Left lung (tissue), 10 donors: ENCODE measurements around the gene ARFRP1. TPM values are rescaled to one million over a fixed set of nuclear protein-coding genes. Genes with fewer than 3 reads are reported as not detected.
A peak's percentile ranks its signal among the peaks of the same experiment; 100 is the strongest.
"Not testable (repeated sequence)": the region's sequence is repeated elsewhere in the genome, so short reads cannot be mapped to it uniquely, and the experiment has no call there.

Experiments
- ATAC-seq: fragments of 200-7000 bp; cut with Tn5 transposase; one replicate; pipeline ENCODE4 v1.9.1; 2020; ENCODE audit warnings: moderate library complexity
- DNase-seq, 4 donors: peaks; one replicate each; pipeline ENCODE4 v3.0.0-alpha.2; 2013 to 2020
- H3K27ac ChIP-seq, 2 donors: fragments of 200-600 bp; sonication (generic) in 1 of 2; one replicate each; pipeline versions ENCODE4 v1.5.0 to v1.8.0; 2020 to 2021
- H3K27me3 ChIP-seq, 2 donors: fragments of 200-600 bp; sonication (generic) in 1 of 2; one replicate each; pipeline versions ENCODE4 v1.5.0 to v1.8.0; 2020 to 2021
- H3K36me3 ChIP-seq, 2 donors: fragments of 200-600 bp; sonication (generic) in 1 of 2; one replicate each; pipeline versions ENCODE4 v1.5.0 to v1.8.0; 2020 to 2021
- H3K4me1 ChIP-seq, 2 donors: fragments of 200-600 bp; one replicate each; pipeline ENCODE4 v1.8.0; 2021
- H3K4me3 ChIP-seq, 2 donors: fragments of 200-600 bp; sonication (generic) in 1 of 2; one replicate each; pipeline versions ENCODE4 v1.5.0 to v1.8.0; 2020 to 2021; ENCODE audit warnings: mild to moderate bottlenecking in 1 of 2
- H3K9me3 ChIP-seq, 2 donors: fragments of 200-600 bp; sonication (generic) in 1 of 2; one replicate each; pipeline versions ENCODE4 v1.5.0 to v1.8.0; 2020 to 2021
- CTCF ChIP-seq, 2 donors: fragments of 200-600 bp; sonication (generic) in 1 of 2; IDR thresholded peaks; one replicate each; pipeline versions ENCODE4 v1.5.0 to v1.8.0; 2021; ENCODE audit warnings: antibody characterized with exemption in 2 of 2
- intact Hi-C, 2 donors: fragments of 100-400 bp; cut with DNase I; formaldehyde crosslinking; loops; one replicate each; pipeline versions ENCODE4 v1.11.2 to v1.14.2; 2022
- polyA plus RNA-seq, 6 donors: library from polyadenylated mRNA; unstranded; fragments of 120-200 nt; gene quantifications; one replicate each; pipeline ENCODE4 v1.2.1, GENCODE V29; 2013; ENCODE audit not compliant: insufficient read length in 6 of 6
- total RNA-seq, 2 donors: library from RNA; stranded (reverse); fragmentation: NEBNext Ultra II Directional; extraction: Animal tissue kit (Norgen Biotek cat#: 25700); gene quantifications; one replicate each; pipeline ENCODE4 v1.2.1, GENCODE V29; 2021
- donor health status: DM: no; HTN: yes; CAD: no.
- donor health status: DM: no; HTN: no; CAD: no.

Gene ARFRP1
- total and polyA plus RNA-seq, 8 donors = 29.1 to 46.9 (median 32.8) TPM

DNA sequence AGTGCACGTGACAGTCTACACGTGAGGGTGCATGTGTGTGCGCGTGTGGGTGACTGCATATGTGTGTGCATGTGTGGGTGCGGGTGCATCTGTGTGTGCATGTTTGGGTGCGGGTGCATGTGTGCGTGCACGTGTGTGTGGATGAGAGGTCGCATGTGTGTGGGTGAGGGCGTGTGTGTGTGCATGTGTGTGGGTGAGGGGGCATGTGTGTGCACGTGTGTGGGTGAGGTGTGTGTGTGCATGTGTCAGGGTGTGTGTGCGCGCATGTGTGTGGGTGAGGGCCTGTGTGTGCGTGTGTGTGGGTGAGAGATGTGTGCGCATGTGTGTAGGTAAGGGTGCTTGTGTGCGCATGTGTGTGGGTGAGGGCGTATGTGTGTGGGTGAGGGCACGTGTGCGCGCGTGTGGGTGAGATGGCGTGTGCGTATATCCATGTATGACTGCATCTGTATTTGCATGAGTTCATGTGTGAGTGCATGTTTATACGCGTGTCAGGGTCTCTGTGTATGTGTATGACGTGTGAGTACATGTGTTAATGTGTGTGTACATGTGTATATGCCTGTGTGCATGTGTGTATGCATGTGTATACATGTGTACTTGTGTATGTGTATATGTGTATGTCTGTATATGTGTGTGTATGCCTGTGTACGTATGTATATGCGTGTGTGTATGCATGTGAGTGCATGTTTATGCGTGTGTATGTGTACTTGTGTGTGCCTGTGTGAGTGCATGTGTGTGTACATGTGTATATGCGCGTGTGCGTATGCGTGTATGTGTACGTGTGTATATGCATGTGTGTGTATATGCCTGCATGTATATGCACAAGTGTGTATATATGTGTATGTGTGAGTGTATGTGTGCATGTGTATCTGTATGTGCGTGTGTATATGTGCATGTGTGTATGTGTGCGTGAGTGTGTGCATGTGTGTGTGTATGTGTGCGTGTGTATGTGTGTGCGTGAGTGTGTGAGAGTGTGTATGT, 24.6 kb upstream of the ARFRP1 start:
- DNase-seq = peak in 1 of 4 donors; percentile 55
- no peak for ATAC-seq
- Histone ChIP-seq H3K4me3 (no peak overlapping the region), H3K4me1 (peaks cover 2 to 28% of the 10 kb centered on the region in 2 donors), H3K27me3 (peaks cover 0 to 8% of the 10 kb centered on the region in 2 donors), H3K9me3 (no peaks in the 10 kb centered on the region), H3K27ac (no peak overlapping the region), H3K36me3 (peaks cover 0 to 49% of the 10 kb centered on the region in 2 donors)
- intact Hi-C loops = no loop called here
- TF ChIP-seq CTCF (IDR thresholded peaks at IDR 0.05) = no peak

GRCh38 chr20:63731410-63731809, 23.6 kb upstream of the ARFRP1 start:
- intact Hi-C loops = no loop called here
- ATAC-seq (no peak), DNase-seq (no peak)
- Histone ChIP-seq H3K27me3 (no peaks in the 10 kb centered on the region), H3K4me1 (peaks cover 0 to 21% of the 10 kb centered on the region in 2 donors), H3K4me3 (no peak overlapping the region), H3K36me3 (peaks cover 0 to 46% of the 10 kb centered on the region in 2 donors), H3K9me3 (no peaks in the 10 kb centered on the region), H3K27ac (no peak overlapping the region)
- TF ChIP-seq CTCF (IDR thresholded peaks at IDR 0.05) = no peak

DNA sequence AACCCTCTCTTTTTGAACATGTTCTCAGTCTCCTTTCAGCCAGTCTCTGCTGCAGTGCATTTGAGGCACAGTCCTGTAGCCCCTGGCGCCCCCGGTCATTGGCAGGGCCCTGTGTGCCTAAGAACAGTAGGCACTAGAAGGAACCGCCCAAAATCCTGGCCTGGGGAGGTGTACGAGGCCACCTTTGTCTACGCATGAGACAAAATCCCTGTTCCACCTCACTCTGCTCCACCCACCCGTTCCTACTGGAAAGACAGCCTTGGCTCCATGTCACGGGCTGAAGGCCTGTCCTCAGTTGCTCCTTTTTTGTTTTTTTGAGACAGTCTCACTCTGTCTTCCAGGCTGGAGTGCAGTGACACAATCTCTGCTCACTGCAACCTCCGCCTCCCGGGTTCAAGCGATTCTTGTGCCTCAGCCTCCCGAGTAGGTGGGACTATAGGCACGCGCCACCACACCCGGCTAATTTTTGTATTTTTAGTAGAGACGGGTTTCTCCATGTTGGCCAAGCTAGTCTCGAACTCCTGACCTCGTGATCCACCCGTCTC, 22.5 kb upstream of the ARFRP1 start:
- H3K9me3 ChIP-seq, ATAC-seq, H3K4me3 ChIP-seq, intact Hi-C loops, H3K27ac ChIP-seq, H3K27me3 ChIP-seq: not testable (repeated sequence)
- peaks cover 0 to 21% of the 10 kb centered on the region in 2 donors for H3K4me1 ChIP-seq
- DNase-seq = peak in 1 of 4 donors; percentile 45
- peaks cover 0 to 46% of the 10 kb centered on the region in 2 donors for H3K36me3 ChIP-seq

DNA sequence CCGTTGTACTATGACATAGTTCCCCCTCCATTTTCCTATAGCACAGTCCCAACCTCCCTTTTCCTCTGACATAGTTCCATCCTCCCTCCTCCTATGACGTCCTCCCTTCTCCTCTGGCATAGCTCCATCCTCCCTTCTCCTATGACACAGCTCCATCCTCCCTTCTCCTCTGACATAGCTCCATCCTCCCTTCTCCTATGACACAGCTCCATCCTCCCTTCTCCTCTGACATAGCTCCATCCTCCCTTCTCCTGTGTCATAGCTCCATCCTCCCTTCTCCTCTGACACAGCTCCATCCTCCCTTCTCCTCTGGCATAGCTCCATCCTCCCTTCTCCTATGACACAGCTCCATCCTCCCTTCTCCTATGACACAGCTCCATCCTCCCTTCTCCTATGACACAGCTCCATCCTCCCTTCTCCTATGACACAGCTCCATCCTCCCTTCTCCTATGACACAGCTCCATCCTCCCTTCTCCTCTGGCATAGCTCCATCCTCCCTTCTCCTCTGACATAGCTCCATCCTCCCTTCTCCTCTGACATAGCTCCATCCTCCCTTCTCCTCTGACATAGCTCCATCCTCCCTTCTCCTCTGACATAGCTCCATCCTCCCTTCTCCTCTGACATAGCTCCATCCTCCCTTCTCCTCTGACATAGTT, 15.3 kb upstream of the ARFRP1 start:
- intact Hi-C loops, DNase-seq, ATAC-seq: not testable (repeated sequence)

DNA sequence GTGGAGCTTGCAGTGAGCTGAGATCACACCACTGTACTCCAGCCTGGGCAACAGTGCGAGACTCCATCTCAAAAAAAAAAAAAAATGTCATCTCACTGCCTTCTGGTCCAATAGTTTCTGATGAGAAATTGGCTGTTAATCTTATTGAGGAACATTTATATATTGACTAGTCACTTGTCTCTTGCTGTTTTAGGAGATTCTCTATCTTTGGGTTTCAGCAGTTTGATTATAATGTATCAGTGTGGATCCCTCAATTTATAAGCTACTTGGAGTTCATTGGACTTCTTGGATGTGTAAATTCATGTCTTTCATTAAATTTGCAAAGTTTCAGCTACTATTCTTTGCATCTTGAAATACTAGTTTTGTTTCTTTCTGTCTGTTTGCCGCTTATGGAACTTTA, 11.2 kb upstream of the ARFRP1 start:
- intact Hi-C loops = no loop called here
- TF ChIP-seq CTCF (IDR thresholded peaks at IDR 0.05) = no peak
- Histone ChIP-seq H3K27me3 (no peaks in the 10 kb centered on the region), H3K36me3 (peaks cover 0 to 84% of the 10 kb centered on the region in 2 donors), H3K27ac (no peak overlapping the region), H3K4me1 (no peaks in the 10 kb centered on the region), H3K4me3 (no peak overlapping the region), H3K9me3 (peaks cover 0 to 16% of the 10 kb centered on the region in 2 donors)
- ATAC-seq = no peak
- no peak for DNase-seq

More for the DNA sequence above, 15.3 kb upstream of the ARFRP1 start:
- peaks cover 0 to 25% of the 10 kb centered on the region in 2 donors for H3K9me3 ChIP-seq
- not testable (repeated sequence) for H3K4me1 ChIP-seq, H3K27ac ChIP-seq, H3K27me3 ChIP-seq, H3K4me3 ChIP-seq
- peaks cover 0 to 78% of the 10 kb centered on the region in 2 donors for H3K36me3 ChIP-seq

GRCh38 chr20:63714858-63715257, 7.1 kb upstream of the ARFRP1 start:
- H3K36me3 ChIP-seq = peaks cover 0 to 93% of the 10 kb centered on the region in 2 donors
- DNase-seq = no peak
- intact Hi-C loops = no loop called here

More at GRCh38 chr20:63714858-63715257, 7.1 kb upstream of the ARFRP1 start:
- Histone ChIP-seq H3K4me1 (peaks cover 0 to 21% of the 10 kb centered on the region in 2 donors), H3K9me3 (peaks cover 0 to 16% of the 10 kb centered on the region in 2 donors), H3K27ac (no peak overlapping the region), H3K4me3 (no peak overlapping the region), H3K27me3 (no peaks in the 10 kb centered on the region)
- ATAC-seq = no peak
- no peak for TF ChIP-seq CTCF (IDR thresholded peaks at IDR 0.05)
